Subcutaneous adipose tissue (tissue), 4 donors: ENCODE results near the gene NLRC3. TPM values are rescaled to one million over a fixed set of nuclear protein-coding genes. Genes with fewer than 3 reads are reported as not detected.

Experiments used
- total RNA-seq, 4 donors: library from RNA; depleted of rRNA; stranded (reverse); fragments of >200 nt; gene quantifications; one replicate each; pipeline ENCODE4 v1.1.0, GENCODE V29; 2016
- TF ChIP-seq, protein P1 (sequence below): fragments of 450-650 bp; IDR thresholded peaks from one replicate; pipeline ENCODE4 v1.5.1; 2016; ENCODE audit warnings: low read depth, mild to moderate bottlenecking, control low read depth, antibody characterized with exemption, moderate library complexity

NLRC3 gene
- total RNA-seq, 4 donors from 2014 or later, result 0.49 to 1.5 (median 1.0) TPM

DNA sequence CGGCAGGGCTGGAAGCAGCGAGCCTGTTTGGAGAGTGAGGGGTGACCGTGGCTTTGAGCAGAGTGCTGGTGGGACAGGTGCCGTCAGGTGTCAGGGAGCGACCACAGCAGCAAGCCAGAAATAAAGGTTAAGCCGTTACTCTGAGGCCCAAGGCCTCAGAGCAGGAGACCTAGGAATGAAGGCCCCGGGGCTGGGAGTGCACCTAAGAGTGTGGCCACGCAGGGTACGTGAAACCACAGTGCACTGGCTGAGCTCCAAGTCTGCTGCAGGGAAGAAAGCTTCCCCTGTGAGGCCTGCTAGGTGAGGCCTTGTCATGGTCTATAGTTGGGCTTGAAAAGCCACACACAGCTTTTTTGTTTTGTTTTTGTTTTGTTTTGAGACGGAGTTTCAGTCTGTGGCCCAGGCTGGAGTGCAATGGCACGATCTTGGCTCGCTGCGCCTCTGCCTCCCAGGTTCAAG, 67.7 kb downstream of the NLRC3 start:
- TF ChIP-seq, protein P1, sequence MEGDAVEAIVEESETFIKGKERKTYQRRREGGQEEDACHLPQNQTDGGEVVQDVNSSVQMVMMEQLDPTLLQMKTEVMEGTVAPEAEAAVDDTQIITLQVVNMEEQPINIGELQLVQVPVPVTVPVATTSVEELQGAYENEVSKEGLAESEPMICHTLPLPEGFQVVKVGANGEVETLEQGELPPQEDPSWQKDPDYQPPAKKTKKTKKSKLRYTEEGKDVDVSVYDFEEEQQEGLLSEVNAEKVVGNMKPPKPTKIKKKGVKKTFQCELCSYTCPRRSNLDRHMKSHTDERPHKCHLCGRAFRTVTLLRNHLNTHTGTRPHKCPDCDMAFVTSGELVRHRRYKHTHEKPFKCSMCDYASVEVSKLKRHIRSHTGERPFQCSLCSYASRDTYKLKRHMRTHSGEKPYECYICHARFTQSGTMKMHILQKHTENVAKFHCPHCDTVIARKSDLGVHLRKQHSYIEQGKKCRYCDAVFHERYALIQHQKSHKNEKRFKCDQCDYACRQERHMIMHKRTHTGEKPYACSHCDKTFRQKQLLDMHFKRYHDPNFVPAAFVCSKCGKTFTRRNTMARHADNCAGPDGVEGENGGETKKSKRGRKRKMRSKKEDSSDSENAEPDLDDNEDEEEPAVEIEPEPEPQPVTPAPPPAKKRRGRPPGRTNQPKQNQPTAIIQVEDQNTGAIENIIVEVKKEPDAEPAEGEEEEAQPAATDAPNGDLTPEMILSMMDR, result no peak

DNA sequence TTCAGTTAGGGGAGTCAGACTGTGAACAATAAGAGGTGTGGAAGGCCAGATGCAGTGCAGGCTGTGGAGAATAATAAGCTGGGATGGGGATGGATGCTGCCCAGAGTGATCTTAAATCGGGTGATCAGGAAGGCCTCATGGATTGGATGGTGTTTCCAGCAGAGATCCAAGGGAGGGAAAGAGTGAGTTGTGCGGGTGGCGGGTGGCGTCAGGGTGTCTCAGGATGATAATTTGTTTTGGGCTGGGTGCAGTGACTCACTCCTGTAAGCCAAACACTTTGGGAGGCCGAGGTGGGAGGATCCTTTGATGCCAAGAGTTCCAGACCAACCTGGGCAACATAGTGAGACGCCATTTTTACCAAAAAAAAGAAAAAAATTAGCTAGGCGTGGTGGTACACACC, 68.5 kb downstream of the NLRC3 start:
- TF ChIP-seq, protein P1, result no peak

DNA sequence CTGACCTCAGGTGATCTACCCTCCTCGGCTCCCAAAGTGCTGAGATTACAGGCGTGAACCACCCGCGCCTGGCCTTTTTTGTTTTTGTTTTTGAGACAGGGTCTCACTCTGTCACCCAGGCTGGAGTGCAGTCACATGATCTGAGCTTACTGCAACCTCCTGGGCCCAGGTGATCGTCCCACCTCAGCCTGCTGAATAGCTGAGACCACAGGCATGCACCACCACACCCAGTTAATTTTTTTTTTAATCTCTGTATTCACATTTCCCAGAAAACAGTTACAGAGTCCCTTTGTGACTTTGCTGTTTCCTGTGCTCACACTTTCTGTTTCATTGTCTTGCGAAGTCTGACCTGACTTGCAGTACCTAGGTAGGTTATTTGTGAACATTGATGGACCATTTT, 73.7 kb downstream of the NLRC3 start:
- TF ChIP-seq, protein P1, result no peak

DNA sequence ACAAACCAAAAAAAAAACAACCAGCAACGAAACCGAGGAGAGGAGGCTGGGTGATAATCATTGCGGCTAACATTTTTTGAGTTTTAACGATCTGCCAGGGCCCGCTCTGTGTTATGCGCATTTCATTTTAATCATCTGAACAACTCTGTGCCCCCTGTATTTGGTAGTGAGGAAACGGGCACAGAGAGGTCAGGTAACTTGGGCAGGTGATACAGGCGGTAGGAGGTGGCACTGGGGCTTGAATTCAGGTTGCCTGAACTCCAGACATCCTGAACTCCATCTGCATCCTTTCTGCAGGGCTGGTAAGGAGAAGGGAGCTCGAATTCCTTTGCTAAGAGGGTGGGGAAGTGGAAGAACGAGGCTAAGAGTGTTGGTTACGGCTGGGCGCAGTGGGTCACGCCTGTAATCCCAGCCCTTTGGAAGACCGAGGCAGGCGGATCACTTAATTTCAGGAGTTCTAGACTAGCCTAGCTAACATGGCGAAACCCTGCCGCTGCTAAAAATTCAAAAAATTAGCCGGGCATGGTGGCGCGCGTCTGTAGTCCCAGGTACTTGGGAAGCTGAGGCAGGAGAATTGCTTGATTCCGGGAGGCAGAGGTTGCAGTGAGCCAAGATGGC, 75.3 kb downstream of the NLRC3 start:
- TF ChIP-seq, protein P1, result no peak

DNA sequence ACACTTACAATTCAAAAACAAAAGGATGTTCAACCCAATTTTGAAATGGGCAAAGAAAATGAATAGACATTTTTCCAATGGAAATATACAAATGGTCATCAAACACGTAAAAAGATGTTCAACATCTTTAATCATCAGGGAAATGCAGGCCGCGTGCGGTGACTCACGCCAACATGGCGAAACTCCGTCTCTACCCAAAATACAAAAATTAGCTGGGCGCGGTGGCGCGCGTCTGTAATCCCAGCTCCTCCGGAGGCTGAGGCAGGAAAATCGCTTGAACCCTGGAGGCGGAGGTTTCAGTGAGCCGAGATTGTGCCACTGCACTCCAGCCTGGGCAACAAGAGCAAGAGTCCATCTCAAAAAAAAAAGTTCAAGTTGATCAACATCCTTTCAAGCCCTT, 78.2 kb downstream of the NLRC3 start:
- TF ChIP-seq, protein P1, result no peak

DNA sequence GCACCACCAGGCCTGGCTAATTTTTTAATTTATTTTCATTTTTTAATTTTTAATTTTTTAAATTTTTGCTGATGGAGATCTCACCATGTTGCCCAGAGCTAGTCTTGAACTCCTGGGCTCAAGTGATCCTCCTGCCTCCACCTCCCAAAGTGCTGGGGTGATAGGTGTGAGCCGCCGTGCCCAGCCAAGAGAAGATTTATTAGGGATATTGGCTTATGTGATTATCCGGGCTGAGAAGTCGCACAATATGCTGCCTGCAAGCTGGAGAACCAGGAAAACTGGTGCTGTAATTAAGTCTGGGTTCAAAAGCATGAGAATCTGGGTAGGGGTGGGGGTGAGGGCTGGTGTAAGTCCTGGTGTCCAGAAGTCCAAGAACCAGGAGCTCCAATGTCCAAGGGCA, 79.4 kb downstream of the NLRC3 start:
- TF ChIP-seq, protein P1, result no peak

DNA sequence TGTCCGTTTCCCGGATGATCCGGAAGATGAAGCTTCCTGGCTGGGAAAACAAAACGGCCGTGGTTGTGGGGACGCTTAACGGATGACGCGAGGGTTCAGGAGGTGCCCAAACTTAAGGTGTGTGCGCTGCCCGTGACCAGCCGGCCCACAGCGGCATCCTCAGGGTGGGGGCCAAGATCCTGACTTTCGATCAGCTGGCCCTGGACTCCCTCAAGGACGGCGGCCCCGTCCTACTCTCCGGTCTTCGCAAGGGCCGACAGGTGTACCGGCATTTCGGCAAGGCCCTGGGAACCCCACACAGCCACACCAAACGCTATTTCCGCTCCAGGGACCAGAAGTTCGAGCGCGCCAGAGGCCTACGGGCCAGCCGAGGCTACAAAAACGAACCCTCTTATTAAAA, 80.8 kb downstream of the NLRC3 start:
- TF ChIP-seq, protein P1, result no peak
